Spleen (tissue), 7 donors: ENCODE results near the gene SLC41A1.

ENCODE experiments used
- CTCF ChIP-seq, 11 experiments: fragments of 200-600 bp in 7 of 11; fragments of 450-650 bp in 4 of 11; sonication (generic) in 4 of 11; IDR thresholded peaks in 8 of 11; conservative IDR thresholded peaks in 3 of 11; 1 replicate in 7 of 11; 2 replicates in 4 of 11; pipeline versions ENCODE4 v1.4.0 to v1.8.0; 2016 to 2021; ENCODE audit warnings: antibody characterized with exemption in 11 of 11, inconsistent platforms in 4 of 11, mild to moderate bottlenecking in 1 of 11
- POLR2A ChIP-seq, 3 donors: fragments of 450-650 bp; IDR thresholded peaks; one replicate each; pipeline ENCODE4 v1.5.1; 2017; ENCODE audit warnings: antibody characterized with exemption in 3 of 3, mild to moderate bottlenecking in 1 of 3
- POLR2AphosphoS5 ChIP-seq, 3 donors: sonication (generic); formaldehyde crosslinking; IDR thresholded peaks; one replicate each; pipeline ENCODE4 v1.5.1; 2017; ENCODE audit warnings: antibody characterized with exemption in 3 of 3
- donor health status: DM: no; HTN: no; CAD: no; lungs with moderate emphysema.
- donor health status: DM: no; HTN: no; CAD: no.
- donor health status: DM: no; HTN: no; CAD: no.

- TF ChIP-seq POLR2AphosphoS5 (IDR thresholded peaks at IDR 0.05), result no peak
- no peak for TF ChIP-seq CTCF (IDR thresholded peaks at IDR 0.05 in 8 of 11, conservative IDR thresholded peaks at IDR 0.05 in 3 of 11)
- TF ChIP-seq POLR2A (IDR thresholded peaks at IDR 0.05), result no peak
Observed at GRCh38 chr1:205817988-205818387, 5.0 kb upstream of the SLC41A1 start.
